ENCODE data around the gene LSM3.
A peak's percentile ranks its signal among the peaks of the same experiment; 100 is the strongest.

LSM3 gene

GRCh38 chr3:14235003-14235911 lies 56.6 kb downstream of the LSM3 start:
- TF ChIP-seq CTCF (IDR thresholded peaks at IDR 0.05; ENCODE audit: insufficient read depth, low read depth, low read length, missing control alignments), result no peak
- H3K4me3 ChIP-seq (ENCODE audit: low read length), result no peak overlapping the region
- peak; percentile 73 for DNase-seq (ENCODE audit: low read depth)

GRCh38 chr3:14235912-14236295 lies 57.3 kb downstream of the LSM3 start:
- DNase-seq (ENCODE audit: low read depth), result no peak
- no peak overlapping the region for H3K4me3 ChIP-seq (ENCODE audit: low read length)
- no peak for TF ChIP-seq CTCF (IDR thresholded peaks at IDR 0.05; ENCODE audit: insufficient read depth, low read depth, low read length, missing control alignments)

- no peak for TF ChIP-seq CTCF (IDR thresholded peaks at IDR 0.05; ENCODE audit: insufficient read depth, low read depth, low read length, missing control alignments)
- no peak overlapping the region for H3K4me3 ChIP-seq (ENCODE audit: low read length)
- DNase-seq (ENCODE audit: low read depth), result no peak
These were observed 58.3 kb downstream of the LSM3 start for GRCh38 chr3:14236902-14237301.

- no peak overlapping the region for H3K4me3 ChIP-seq (ENCODE audit: low read length)
- TF ChIP-seq CTCF (IDR thresholded peaks at IDR 0.05; ENCODE audit: insufficient read depth, low read depth, low read length, missing control alignments), result no peak
- no peak for DNase-seq (ENCODE audit: low read depth)
These were observed 58.8 kb downstream of the LSM3 start for GRCh38 chr3:14237457-14237856.

- no peak for DNase-seq (ENCODE audit: low read depth)
- H3K4me3 ChIP-seq (ENCODE audit: low read length), result no peak overlapping the region
- no peak for TF ChIP-seq CTCF (IDR thresholded peaks at IDR 0.05; ENCODE audit: insufficient read depth, low read depth, low read length, missing control alignments)
These were observed 59.7 kb downstream of the LSM3 start for GRCh38 chr3:14238356-14238755.

- no peak for TF ChIP-seq CTCF (IDR thresholded peaks at IDR 0.05; ENCODE audit: insufficient read depth, low read depth, low read length, missing control alignments)
- H3K4me3 ChIP-seq (ENCODE audit: low read length), result no peak overlapping the region
- no peak for DNase-seq (ENCODE audit: low read depth)
These were observed 60.3 kb downstream of the LSM3 start for GRCh38 chr3:14238930-14239329.

GRCh38 chr3:14239940-14240339 lies 61.3 kb downstream of the LSM3 start:
- DNase-seq (ENCODE audit: low read depth), result no peak
- no peak for TF ChIP-seq CTCF (IDR thresholded peaks at IDR 0.05; ENCODE audit: insufficient read depth, low read depth, low read length, missing control alignments)
- H3K4me3 ChIP-seq (ENCODE audit: low read length), result no peak overlapping the region

All from epithelial cell of esophagus (primary cell).